IMR-90 (cell line): ENCODE results near the gene ARFIP1.

Source experiments
- CEBPB ChIP-seq: IDR thresholded peaks from 2 replicates; pipeline ENCODE4 v1.6.1; 2012; ENCODE audit warnings: low read depth, low read length, improper control_type of control experiment
- CHD1 ChIP-seq: IDR thresholded peaks from 2 replicates; pipeline ENCODE4 v1.6.1; 2012; ENCODE audit warnings: low read depth, low read length, improper control_type of control experiment
- FOS ChIP-seq: fragments of 150-350 bp; IDR thresholded peaks from 2 replicates; pipeline ENCODE4 v1.6.1; 2016; ENCODE audit warnings: low read depth, low read length
- MAFK ChIP-seq: IDR thresholded peaks from 2 replicates; pipeline ENCODE4 v1.6.1; 2012; ENCODE audit warnings: low read depth, low read length, improper control_type of control experiment
- POLR2A ChIP-seq: IDR thresholded peaks from 2 replicates; pipeline ENCODE4 v1.6.1; 2012; ENCODE audit warnings: mild to moderate bottlenecking, low read depth, low read length
- TF ChIP-seq, protein P1 (sequence below): fragments of 150-350 bp; IDR thresholded peaks from 2 replicates; pipeline ENCODE4 v1.6.1; 2017; ENCODE audit warnings: mild to moderate bottlenecking, antibody characterized with exemption, low read length, low read depth
- TF ChIP-seq, protein P2 (sequence below): conservative IDR thresholded peaks from 2 replicates; pipeline ENCODE4 v1.5.1; 2012; ENCODE audit warnings: mild to moderate bottlenecking, low read depth, low read length, improper control_type of control experiment

DNA sequence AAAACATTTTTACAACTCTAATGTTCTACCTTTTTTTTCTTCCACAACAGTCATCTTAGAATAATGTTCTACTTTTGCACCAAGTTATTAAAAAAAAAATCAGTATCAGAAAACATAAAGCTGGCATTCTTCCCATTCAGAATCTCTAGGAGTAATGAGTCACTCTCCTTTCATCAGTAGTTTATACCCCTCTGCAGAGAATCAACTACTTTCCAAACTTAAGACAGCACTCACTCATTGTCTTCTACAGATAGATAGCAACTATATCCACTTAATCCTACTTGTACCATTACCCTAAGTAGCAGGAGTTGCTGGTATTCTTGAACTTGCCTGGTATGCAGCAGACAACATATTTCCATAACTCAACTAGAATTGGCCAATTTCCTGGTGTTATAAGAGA lies 3.4 kb upstream of the ARFIP1 start:
- TF ChIP-seq, protein P1, sequence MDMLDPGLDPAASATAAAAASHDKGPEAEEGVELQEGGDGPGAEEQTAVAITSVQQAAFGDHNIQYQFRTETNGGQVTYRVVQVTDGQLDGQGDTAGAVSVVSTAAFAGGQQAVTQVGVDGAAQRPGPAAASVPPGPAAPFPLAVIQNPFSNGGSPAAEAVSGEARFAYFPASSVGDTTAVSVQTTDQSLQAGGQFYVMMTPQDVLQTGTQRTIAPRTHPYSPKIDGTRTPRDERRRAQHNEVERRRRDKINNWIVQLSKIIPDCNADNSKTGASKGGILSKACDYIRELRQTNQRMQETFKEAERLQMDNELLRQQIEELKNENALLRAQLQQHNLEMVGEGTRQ: no peak
- TF ChIP-seq POLR2A: no peak
- TF ChIP-seq, protein P2, sequence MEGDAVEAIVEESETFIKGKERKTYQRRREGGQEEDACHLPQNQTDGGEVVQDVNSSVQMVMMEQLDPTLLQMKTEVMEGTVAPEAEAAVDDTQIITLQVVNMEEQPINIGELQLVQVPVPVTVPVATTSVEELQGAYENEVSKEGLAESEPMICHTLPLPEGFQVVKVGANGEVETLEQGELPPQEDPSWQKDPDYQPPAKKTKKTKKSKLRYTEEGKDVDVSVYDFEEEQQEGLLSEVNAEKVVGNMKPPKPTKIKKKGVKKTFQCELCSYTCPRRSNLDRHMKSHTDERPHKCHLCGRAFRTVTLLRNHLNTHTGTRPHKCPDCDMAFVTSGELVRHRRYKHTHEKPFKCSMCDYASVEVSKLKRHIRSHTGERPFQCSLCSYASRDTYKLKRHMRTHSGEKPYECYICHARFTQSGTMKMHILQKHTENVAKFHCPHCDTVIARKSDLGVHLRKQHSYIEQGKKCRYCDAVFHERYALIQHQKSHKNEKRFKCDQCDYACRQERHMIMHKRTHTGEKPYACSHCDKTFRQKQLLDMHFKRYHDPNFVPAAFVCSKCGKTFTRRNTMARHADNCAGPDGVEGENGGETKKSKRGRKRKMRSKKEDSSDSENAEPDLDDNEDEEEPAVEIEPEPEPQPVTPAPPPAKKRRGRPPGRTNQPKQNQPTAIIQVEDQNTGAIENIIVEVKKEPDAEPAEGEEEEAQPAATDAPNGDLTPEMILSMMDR: no peak
- TF ChIP-seq CEBPB: no peak
- TF ChIP-seq MAFK: no peak
- no peak for TF ChIP-seq CHD1
- TF ChIP-seq FOS: no peak
